ENCODE data around the gene CDK17. TPM values are rescaled to one million over a fixed set of nuclear protein-coding genes. Genes with fewer than 3 reads are reported as not detected.

CDK17 gene
- total RNA-seq, 1 donor from 2014 or later: 28.0 TPM

- Mint-ChIP-seq H3K9me3 (no peaks in the 10 kb centered on the region), H3K36me3 (ENCODE audit: low read depth) (peaks cover 56% of the 10 kb centered on the region), H3K4me3 (no peak overlapping the region), H3K4me1 (peaks cover 44% of the 10 kb centered on the region), H3K27me3 (no peaks in the 10 kb centered on the region), H3K27ac (peak overlapping the region; percentile 26)
- intact Hi-C loops (cut with micrococcal nuclease): no loop called here
- no peak for DNase-seq
These were observed 153.2 kb downstream of the CDK17 start for GRCh38 chr12:96246926-96247505.

GRCh38 chr12:96244826-96245225 lies 155.4 kb downstream of the CDK17 start:
- H3K36me3 Mint-ChIP-seq (ENCODE audit: low read depth): peaks cover 46% of the 10 kb centered on the region
- DNase-seq: no peak
- H3K9me3 Mint-ChIP-seq: no peaks in the 10 kb centered on the region
- no peak overlapping the region for H3K27ac Mint-ChIP-seq
- H3K4me3 Mint-ChIP-seq: no peak overlapping the region
- intact Hi-C loops (cut with micrococcal nuclease): no loop called here
- peaks cover 48% of the 10 kb centered on the region for H3K4me1 Mint-ChIP-seq
- no peaks in the 10 kb centered on the region for H3K27me3 Mint-ChIP-seq

- H3K27ac Mint-ChIP-seq: no peak overlapping the region
- H3K36me3 Mint-ChIP-seq (ENCODE audit: low read depth): peaks cover 40% of the 10 kb centered on the region
- no peaks in the 10 kb centered on the region for H3K27me3 Mint-ChIP-seq
- no peak overlapping the region for H3K4me3 Mint-ChIP-seq
- no peaks in the 10 kb centered on the region for H3K9me3 Mint-ChIP-seq
- peaks cover 51% of the 10 kb centered on the region for H3K4me1 Mint-ChIP-seq
- intact Hi-C loops (cut with micrococcal nuclease): no loop called here
- DNase-seq: no peak
These were observed 157.6 kb downstream of the CDK17 start for GRCh38 chr12:96242597-96242996.

GRCh38 chr12:96241846-96242256 lies 158.4 kb downstream of the CDK17 start:
- Mint-ChIP-seq H3K9me3 (no peaks in the 10 kb centered on the region), H3K36me3 (ENCODE audit: low read depth) (peaks cover 37% of the 10 kb centered on the region), H3K27me3 (no peaks in the 10 kb centered on the region), H3K4me3 (peak overlapping the region; percentile 36), H3K27ac (peak overlapping the region; percentile 55), H3K4me1 (peaks cover 52% of the 10 kb centered on the region)
- DNase-seq: peak; percentile 91
- intact Hi-C loops (cut with micrococcal nuclease): no loop called here

GRCh38 chr12:96241431-96241830 lies 158.8 kb downstream of the CDK17 start:
- Mint-ChIP-seq H3K9me3 (no peaks in the 10 kb centered on the region), H3K4me3 (peak overlapping the region; percentile 36), H3K36me3 (ENCODE audit: low read depth) (peaks cover 35% of the 10 kb centered on the region), H3K27me3 (no peaks in the 10 kb centered on the region), H3K4me1 (peaks cover 54% of the 10 kb centered on the region), H3K27ac (peak overlapping the region; percentile 9)
- intact Hi-C loops (cut with micrococcal nuclease): no loop called here
- no peak for DNase-seq

- H3K36me3 Mint-ChIP-seq (ENCODE audit: low read depth): peaks cover 38% of the 10 kb centered on the region
- H3K27ac Mint-ChIP-seq: no peak overlapping the region
- H3K27me3 Mint-ChIP-seq: no peaks in the 10 kb centered on the region
- intact Hi-C loops (cut with micrococcal nuclease): no loop called here
- no peak for DNase-seq
- H3K9me3 Mint-ChIP-seq: no peaks in the 10 kb centered on the region
- H3K4me1 Mint-ChIP-seq: peaks cover 60% of the 10 kb centered on the region
- no peak overlapping the region for H3K4me3 Mint-ChIP-seq
These were observed 159.6 kb downstream of the CDK17 start for GRCh38 chr12:96240656-96241055.

GRCh38 chr12:96239711-96240635 lies 160.3 kb downstream of the CDK17 start:
- DNase-seq: no peak
- Mint-ChIP-seq H3K9me3 (no peaks in the 10 kb centered on the region), H3K4me1 (peaks cover 67% of the 10 kb centered on the region), H3K4me3 (no peak overlapping the region), H3K36me3 (ENCODE audit: low read depth) (peaks cover 44% of the 10 kb centered on the region), H3K27me3 (no peaks in the 10 kb centered on the region), H3K27ac (no peak overlapping the region)
- intact Hi-C loops (cut with micrococcal nuclease): loop anchor here (5.0 kb wide), 1 partner anchor 247 kb away; the partner anchor contains the start of gene CFAP54

- no peak overlapping the region for H3K27ac Mint-ChIP-seq
- no peaks in the 10 kb centered on the region for H3K9me3 Mint-ChIP-seq
- H3K4me1 Mint-ChIP-seq: peaks cover 71% of the 10 kb centered on the region
- intact Hi-C loops (cut with micrococcal nuclease): loop anchor here (5.0 kb wide), 1 partner anchor 249 kb away; the partner anchor contains the start of gene CFAP54
- H3K4me3 Mint-ChIP-seq: peak overlapping the region; percentile 65
- no peaks in the 10 kb centered on the region for H3K27me3 Mint-ChIP-seq
- no peak for DNase-seq
- peaks cover 44% of the 10 kb centered on the region for H3K36me3 Mint-ChIP-seq (ENCODE audit: low read depth)
These were observed 161.7 kb downstream of the CDK17 start for GRCh38 chr12:96238336-96239047.

GRCh38 chr12:96237465-96238077 lies 162.7 kb downstream of the CDK17 start:
- Mint-ChIP-seq H3K4me3 (peak overlapping the region; percentile 65), H3K27ac (peak overlapping the region; percentile 71), H3K36me3 (ENCODE audit: low read depth) (peaks cover 38% of the 10 kb centered on the region), H3K27me3 (no peaks in the 10 kb centered on the region), H3K4me1 (peaks cover 65% of the 10 kb centered on the region), H3K9me3 (no peaks in the 10 kb centered on the region)
- DNase-seq: peak; percentile 83
- intact Hi-C loops (cut with micrococcal nuclease): loop anchor here (1.0 to 5.0 kb wide), 2 partner anchors 163 to 250 kb away; partner anchors contain the start of genes CDK17 and CFAP54

GRCh38 chr12:96237035-96237434 lies 163.2 kb downstream of the CDK17 start:
- H3K4me1 Mint-ChIP-seq: peaks cover 60% of the 10 kb centered on the region
- H3K27ac Mint-ChIP-seq: peak overlapping the region; percentile 71
- intact Hi-C loops (cut with micrococcal nuclease): loop anchor here (1.0 to 5.0 kb wide), 2 partner anchors 163 to 250 kb away; partner anchors contain the start of genes CDK17 and CFAP54
- no peak for DNase-seq
- peaks cover 39% of the 10 kb centered on the region for H3K36me3 Mint-ChIP-seq (ENCODE audit: low read depth)
- peak overlapping the region; percentile 27 for H3K4me3 Mint-ChIP-seq
- H3K27me3 Mint-ChIP-seq: no peaks in the 10 kb centered on the region
- no peaks in the 10 kb centered on the region for H3K9me3 Mint-ChIP-seq

- Mint-ChIP-seq H3K4me1 (peaks cover 53% of the 10 kb centered on the region), H3K27me3 (no peaks in the 10 kb centered on the region), H3K36me3 (ENCODE audit: low read depth) (peaks cover 40% of the 10 kb centered on the region), H3K9me3 (no peaks in the 10 kb centered on the region), H3K27ac (peak overlapping the region; percentile 39), H3K4me3 (peak overlapping the region; percentile 34)
- peak; percentile 75 for DNase-seq
- intact Hi-C loops (cut with micrococcal nuclease): loop anchor here (5.0 kb wide), 1 partner anchor 251 kb away; the partner anchor contains the start of gene CFAP54
These were observed 163.9 kb downstream of the CDK17 start for GRCh38 chr12:96236221-96236822.

GRCh38 chr12:96235484-96235826 lies 164.8 kb downstream of the CDK17 start:
- H3K9me3 Mint-ChIP-seq: no peaks in the 10 kb centered on the region
- H3K27me3 Mint-ChIP-seq: no peaks in the 10 kb centered on the region
- H3K27ac Mint-ChIP-seq: peak overlapping the region; percentile 41
- peaks cover 39% of the 10 kb centered on the region for H3K36me3 Mint-ChIP-seq (ENCODE audit: low read depth)
- H3K4me3 Mint-ChIP-seq: no peak overlapping the region
- H3K4me1 Mint-ChIP-seq: peaks cover 46% of the 10 kb centered on the region
- intact Hi-C loops (cut with micrococcal nuclease): loop anchor here (5.0 kb wide), 1 partner anchor 252 kb away; the partner anchor contains the start of gene CFAP54
- DNase-seq: no peak

Data from activated CD4-positive, alpha-beta T cell treated with anti-CD3 and anti-CD28 coated beads, Interleukin-2, amount 10 ng/mL, durations not matched to agents 24 days and 14 days (primary cell).